BJ (cell line): ENCODE results near the gene TOM1. TPM values are rescaled to one million over a fixed set of nuclear protein-coding genes. Genes with fewer than 3 reads are reported as not detected.

Experiments
- CTCF ChIA-PET: fragments of 350-600 bp; formaldehyde crosslinking; extraction: SDS; loops from one replicate; lab custom pipeline; 2021; ENCODE audit warnings: antibody characterized with exemption, inconsistent platforms; lab: Yijun Ruan, JAX
- POLR2A ChIA-PET: fragments of 300-600 bp; sonication (Branson Sonifier 250); formaldehyde crosslinking; extraction: SDS; loops from one replicate; lab custom pipeline; 2021; ENCODE audit warnings: antibody characterized with exemption; lab: Charles Lee
- DNase-seq: peaks from one replicate; pipeline ENCODE4 v3.0.0-alpha.2; 2011; ENCODE audit warnings: low read depth
- H3K27me3 ChIP-seq: 2 replicates; pipeline ENCODE4 v1.6.0; 2011; ENCODE audit warnings: low read length; ENCODE audit not compliant: control insufficient read depth, insufficient read depth
- H3K36me3 ChIP-seq: 2 replicates; pipeline ENCODE4 v1.5.1; 2011; ENCODE audit warnings: low read length; ENCODE audit not compliant: control insufficient read depth, insufficient read depth
- H3K4me3 ChIP-seq: 2 replicates; pipeline ENCODE4 v1.5.1; 2011; ENCODE audit warnings: low read depth, mild to moderate bottlenecking, control low read depth, low read length
- polyA plus RNA-seq: library from polyadenylated mRNA; depleted of rRNA; stranded (reverse); fragments of >200 nt; gene quantifications from 2 replicates; pipeline ENCODE4 v1.2.3, GENCODE V29; 2011
- TF ChIP-seq, protein P1 (sequence below): IDR thresholded peaks from 2 replicates; pipeline ENCODE4 v1.5.1; 2011; ENCODE audit warnings: low read depth, mild to moderate bottlenecking, control low read depth, inconsistent platforms, low read length, moderate library complexity; ENCODE audit not compliant: insufficient read depth

Gene TOM1
- polyA plus RNA-seq, 1 experiment, result 124 TPM

DNA sequence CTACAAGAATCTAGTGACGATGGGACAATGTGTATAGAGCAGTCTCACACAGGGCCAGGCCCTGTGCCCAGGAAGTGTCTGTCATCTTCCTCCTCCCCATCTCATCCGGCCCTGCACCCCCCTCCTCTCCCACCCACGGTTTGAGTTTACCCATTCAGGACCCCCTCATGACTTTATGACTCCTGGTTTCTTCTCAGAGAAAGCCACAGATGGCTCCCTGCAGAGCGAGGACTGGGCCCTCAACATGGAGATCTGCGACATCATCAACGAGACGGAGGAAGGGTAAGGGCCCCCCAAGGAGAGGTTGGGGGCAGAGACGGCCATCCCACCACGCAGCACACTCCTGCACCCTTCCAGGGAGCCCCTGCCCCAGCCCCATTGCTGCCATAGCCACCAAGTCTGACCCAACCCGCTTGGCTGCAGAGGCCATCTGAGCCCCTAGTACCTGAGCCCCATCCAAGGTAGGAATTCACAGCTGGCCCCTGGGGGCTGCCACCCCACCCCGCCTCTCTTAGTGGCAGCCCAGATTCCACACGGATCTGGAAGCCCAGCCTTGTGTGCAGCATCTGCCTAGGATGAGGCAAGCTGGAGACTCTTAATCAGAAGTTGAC lies 18.1 kb downstream of the TOM1 start:
- DNase-seq, result no peak
- Histone ChIP-seq H3K4me3 (no peak overlapping the region), H3K36me3 (peaks cover 15% of the 10 kb centered on the region), H3K27me3 (no peaks in the 10 kb centered on the region)
- POLR2A ChIA-PET, result no interaction called here
- TF ChIP-seq, protein P1, sequence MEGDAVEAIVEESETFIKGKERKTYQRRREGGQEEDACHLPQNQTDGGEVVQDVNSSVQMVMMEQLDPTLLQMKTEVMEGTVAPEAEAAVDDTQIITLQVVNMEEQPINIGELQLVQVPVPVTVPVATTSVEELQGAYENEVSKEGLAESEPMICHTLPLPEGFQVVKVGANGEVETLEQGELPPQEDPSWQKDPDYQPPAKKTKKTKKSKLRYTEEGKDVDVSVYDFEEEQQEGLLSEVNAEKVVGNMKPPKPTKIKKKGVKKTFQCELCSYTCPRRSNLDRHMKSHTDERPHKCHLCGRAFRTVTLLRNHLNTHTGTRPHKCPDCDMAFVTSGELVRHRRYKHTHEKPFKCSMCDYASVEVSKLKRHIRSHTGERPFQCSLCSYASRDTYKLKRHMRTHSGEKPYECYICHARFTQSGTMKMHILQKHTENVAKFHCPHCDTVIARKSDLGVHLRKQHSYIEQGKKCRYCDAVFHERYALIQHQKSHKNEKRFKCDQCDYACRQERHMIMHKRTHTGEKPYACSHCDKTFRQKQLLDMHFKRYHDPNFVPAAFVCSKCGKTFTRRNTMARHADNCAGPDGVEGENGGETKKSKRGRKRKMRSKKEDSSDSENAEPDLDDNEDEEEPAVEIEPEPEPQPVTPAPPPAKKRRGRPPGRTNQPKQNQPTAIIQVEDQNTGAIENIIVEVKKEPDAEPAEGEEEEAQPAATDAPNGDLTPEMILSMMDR, result no peak
- CTCF ChIA-PET, result interaction anchor here (0.6 kb wide), 1 partner anchor 10 kb away, joined by 3 read pairs; no protein-coding TSS in a partner anchor

DNA sequence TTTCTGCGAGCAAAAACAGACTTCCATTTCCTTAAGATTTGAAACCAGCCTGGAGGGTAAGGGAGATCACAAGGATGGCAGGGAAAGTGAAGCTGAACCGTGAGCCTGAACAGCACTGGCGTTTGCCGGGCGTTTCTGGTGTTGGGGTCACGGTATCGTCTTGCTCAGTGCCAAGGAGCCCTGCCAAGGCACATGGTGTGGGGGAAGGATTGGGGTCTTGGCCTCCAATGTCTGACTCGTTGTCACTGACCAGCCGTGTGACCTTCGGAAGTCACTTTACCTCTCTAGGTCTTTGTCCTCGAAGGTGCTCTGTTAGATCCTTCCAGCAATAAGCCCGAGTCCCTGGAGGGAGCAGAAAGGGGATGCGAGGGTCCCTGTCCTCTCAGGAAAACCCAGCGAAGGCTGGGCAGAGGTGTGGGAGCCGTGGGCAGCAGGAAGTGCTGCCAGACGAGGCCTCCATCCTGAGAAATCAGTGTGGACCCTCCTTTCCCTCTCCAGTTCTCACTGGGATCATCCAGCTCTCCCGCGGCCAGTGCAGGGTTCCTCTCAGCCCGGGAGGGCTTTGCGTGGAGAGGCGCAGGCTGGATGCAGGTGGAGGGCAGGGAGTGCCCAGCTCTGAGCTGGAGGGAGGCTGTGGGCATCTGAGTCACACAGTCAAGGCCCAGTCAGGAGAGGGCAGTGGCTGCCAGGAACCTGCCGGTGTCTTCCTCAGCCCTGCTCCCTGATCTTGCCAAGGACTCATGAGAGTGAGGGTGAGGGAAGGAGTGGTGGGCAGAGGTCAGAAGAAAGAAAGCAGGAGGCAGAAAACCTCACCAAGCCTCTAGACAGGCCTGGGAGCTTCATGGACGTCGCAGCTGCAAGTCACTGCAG lies 18.9 kb downstream of the TOM1 start:
- TF ChIP-seq, protein P1, result no peak
- DNase-seq, result no peak
- ChIA-PET POLR2A (no interaction called here), CTCF (no interaction called here)
- Histone ChIP-seq H3K36me3 (peaks cover 20% of the 10 kb centered on the region), H3K27me3 (no peaks in the 10 kb centered on the region), H3K4me3 (no peak overlapping the region)

DNA sequence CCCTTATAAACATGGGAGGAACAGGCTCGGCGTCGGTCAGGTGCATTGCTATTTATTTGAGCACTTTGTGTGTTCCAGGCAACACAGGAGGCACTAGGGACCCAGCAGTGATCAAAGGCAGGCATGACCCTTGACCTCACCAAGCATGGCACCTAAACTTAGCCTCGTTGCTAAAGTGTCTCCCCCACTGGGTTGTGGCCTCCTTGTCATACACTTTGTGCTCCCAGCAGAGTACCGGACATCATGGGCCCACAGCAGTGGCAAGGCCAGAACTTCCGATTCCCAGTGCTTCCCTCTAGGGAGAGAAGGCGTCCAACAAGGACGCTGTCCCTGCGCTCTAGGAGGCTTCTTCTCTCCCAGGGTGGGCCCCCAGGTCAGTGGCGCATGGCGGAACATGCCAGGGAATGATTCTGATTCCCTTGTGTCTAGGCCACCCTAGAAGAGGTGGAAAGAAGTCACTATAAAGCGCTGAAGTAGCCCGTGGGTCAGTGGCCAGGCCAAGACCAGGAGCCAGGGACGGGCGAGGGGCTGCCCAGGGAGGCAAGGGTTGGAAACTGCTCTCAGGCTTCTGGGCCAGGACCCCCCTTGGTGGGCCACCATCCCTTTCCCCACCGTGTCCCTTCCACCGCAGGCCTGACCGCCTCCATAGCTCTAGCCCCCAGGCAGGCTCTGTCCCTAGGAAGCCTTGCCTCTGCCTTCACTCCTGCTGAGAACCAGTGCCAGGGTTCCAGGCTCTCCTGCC lies 19.7 kb downstream of the TOM1 start:
- no peak for DNase-seq
- Histone ChIP-seq H3K36me3 (peaks cover 24% of the 10 kb centered on the region), H3K27me3 (no peaks in the 10 kb centered on the region), H3K4me3 (no peak overlapping the region)
- ChIA-PET CTCF (no interaction called here), POLR2A (no interaction called here)
- TF ChIP-seq, protein P1, result no peak

DNA sequence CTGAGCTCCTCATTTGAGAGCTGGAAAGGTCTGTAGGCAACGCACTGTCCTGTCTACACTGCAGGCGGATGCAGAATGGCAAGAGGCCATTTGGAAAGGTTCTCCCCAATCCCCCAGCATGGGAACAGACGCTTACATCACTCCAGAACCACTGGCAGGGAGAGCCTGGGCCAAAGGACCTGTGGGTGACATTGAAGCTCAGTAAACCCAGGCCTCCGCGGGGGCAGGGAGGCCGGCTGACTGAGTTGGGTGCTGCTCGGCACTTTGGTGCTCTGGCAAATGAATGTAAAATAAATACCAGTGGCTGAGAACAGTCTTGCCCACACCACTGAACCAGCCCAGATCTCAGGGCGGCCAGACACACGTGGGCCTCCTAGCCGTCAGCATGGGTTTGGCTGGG lies 22.4 kb downstream of the TOM1 start:
- TF ChIP-seq, protein P1, result no peak
- CTCF ChIA-PET, result no interaction called here
- POLR2A ChIA-PET, result no interaction called here
- no peaks in the 10 kb centered on the region for H3K27me3 ChIP-seq
- H3K4me3 ChIP-seq, result no peak overlapping the region
- peaks cover 29% of the 10 kb centered on the region for H3K36me3 ChIP-seq
- DNase-seq, result no peak

DNA sequence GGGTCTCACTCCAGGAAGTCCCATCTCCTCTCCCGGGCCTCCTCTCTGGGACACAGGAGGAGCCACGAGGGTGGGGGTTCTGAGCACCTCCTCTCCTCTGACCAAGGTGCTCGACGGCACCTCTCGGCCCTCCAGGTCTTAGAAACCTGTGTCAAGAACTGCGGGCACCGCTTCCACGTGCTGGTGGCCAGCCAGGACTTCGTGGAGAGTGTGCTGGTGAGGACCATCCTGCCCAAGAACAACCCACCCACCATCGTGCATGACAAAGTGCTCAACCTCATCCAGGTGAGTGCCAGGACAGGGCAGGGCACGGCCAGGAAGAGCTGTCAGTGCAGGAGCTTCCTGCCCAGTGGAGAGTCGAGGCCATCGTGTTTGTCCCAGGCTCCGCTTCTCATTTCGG lies 23.2 kb downstream of the TOM1 start:
- DNase-seq, result no peak
- peaks cover 32% of the 10 kb centered on the region for H3K36me3 ChIP-seq
- no peaks in the 10 kb centered on the region for H3K27me3 ChIP-seq
- TF ChIP-seq, protein P1, result no peak
- ChIA-PET POLR2A (interaction anchor here (0.7 kb wide), 1 partner anchor 12 kb away, joined by 4 read pairs; no protein-coding TSS in a partner anchor), CTCF (interaction anchor here (0.8 kb wide), 1 partner anchor 1533 kb away, joined by 4 read pairs; no protein-coding TSS in a partner anchor)
- H3K4me3 ChIP-seq, result no peak overlapping the region
